WTC11 (cell line): ENCODE results near the gene ZDHHC18. TPM values are rescaled to one million over a fixed set of nuclear protein-coding genes. Genes with fewer than 3 reads are reported as not detected.
"Not testable (repeated sequence)": the region's sequence is repeated elsewhere in the genome, so short reads cannot be mapped to it uniquely, and the experiment has no call there.

Experiments
- ATAC-seq: fragments of 200-7000 bp; cut with Tn5 transposase; 2 replicates; pipeline ENCODE4 v1.10.0; 2021; ENCODE audit warnings: mild to moderate bottlenecking, moderate library complexity
- CTCF ChIA-PET: fragments of 300-600 bp; sonication (Branson Sonifier 250); formaldehyde crosslinking; loops from one replicate; lab custom pipeline; 2021; ENCODE audit warnings: antibody characterized with exemption; lab: Charles Lee
- POLR2A ChIA-PET: fragments of 350-600 bp; sonication (Branson Sonifier 250); formaldehyde crosslinking; loops from one replicate; lab custom pipeline; 2021; ENCODE audit warnings: antibody characterized with exemption; lab: Charles Lee
- DNase-seq: peaks from one replicate; pipeline ENCODE4 v3.0.0; 2021; ENCODE audit warnings: low spot score
- H3K27ac Mint-ChIP-seq: 2 replicates; pipeline ENCODE4 v1.8.0; 2021; ENCODE audit warnings: mixed read lengths
- H3K27me3 Mint-ChIP-seq: 2 replicates; pipeline ENCODE4 v1.8.0; 2021; ENCODE audit warnings: low read depth, mild to moderate bottlenecking, moderate library complexity, mixed read lengths
- H3K36me3 Mint-ChIP-seq: 2 replicates; pipeline ENCODE4 v1.8.0; 2021; ENCODE audit warnings: mixed read lengths
- H3K4me1 Mint-ChIP-seq: 2 replicates; pipeline ENCODE4 v1.8.0; 2022; ENCODE audit warnings: mixed read lengths
- H3K4me3 Mint-ChIP-seq: 2 replicates; pipeline ENCODE4 v1.8.0; 2021; ENCODE audit warnings: mild to moderate bottlenecking, moderate library complexity, mixed read lengths
- H3K9me3 Mint-ChIP-seq: 2 replicates; pipeline ENCODE4 v1.8.0; 2021; ENCODE audit warnings: mixed read lengths
- ATF1 ChIP-seq: sonication (generic); formaldehyde crosslinking; IDR thresholded peaks from 2 replicates; pipeline ENCODE4 v1.8.1; 2023; ENCODE audit warnings: mild to moderate bottlenecking, moderate library complexity, missing genetic modification reagents
- ELF4 ChIP-seq: sonication (generic); formaldehyde crosslinking; IDR thresholded peaks from 2 replicates; pipeline ENCODE4 v1.8.1; 2022; ENCODE audit warnings: low read depth, mild to moderate bottlenecking, moderate library complexity, missing genetic modification reagents
- FOXP1 ChIP-seq: sonication (generic); formaldehyde crosslinking; IDR thresholded peaks from 2 replicates; pipeline ENCODE4 v1.8.0; 2022; ENCODE audit warnings: missing genetic modification reagents, mild to moderate bottlenecking, moderate library complexity, borderline replicate concordance
- GRHL2 ChIP-seq: fragments of 250-450 bp; sonication (Bioruptor Pico); IDR thresholded peaks from 2 replicates; pipeline ENCODE4 v1.8.0; 2022; ENCODE audit warnings: mild to moderate bottlenecking, moderate library complexity; ENCODE audit not compliant: insufficient replicate concordance, severe bottlenecking
- PRRX2 ChIP-seq: fragments of 250-450 bp; sonication (Bioruptor Pico); IDR thresholded peaks from 2 replicates; pipeline ENCODE4 v1.8.0; 2021; ENCODE audit warnings: mild to moderate bottlenecking
- RORB ChIP-seq: fragments of 250-450 bp; sonication (Bioruptor Pico); IDR thresholded peaks from 2 replicates; pipeline ENCODE4 v1.9.0; 2021; ENCODE audit warnings: mild to moderate bottlenecking
- SMAD4 ChIP-seq: sonication (generic); formaldehyde crosslinking; IDR thresholded peaks from 2 replicates; pipeline ENCODE4 v1.8.0; 2022; ENCODE audit warnings: mild to moderate bottlenecking, missing genetic modification reagents
- TEAD4 ChIP-seq: sonication (generic); formaldehyde crosslinking; IDR thresholded peaks from 2 replicates; pipeline ENCODE4 v1.8.0; 2022; ENCODE audit warnings: mild to moderate bottlenecking, missing genetic modification reagents
- total RNA-seq: library from RNA; stranded (reverse); gene quantifications from 3 replicates; pipeline ENCODE4 v1.2.3, GENCODE V29; 2021
- TF ChIP-seq, protein P1 (sequence below): sonication (generic); formaldehyde crosslinking; IDR thresholded peaks from 2 replicates; pipeline ENCODE4 v1.8.1; 2022; ENCODE audit warnings: mild to moderate bottlenecking, moderate library complexity, missing genetic modification reagents
- TF ChIP-seq, protein P2 (sequence below): fragments of 250-450 bp; sonication (Bioruptor Pico); IDR thresholded peaks from 2 replicates; pipeline ENCODE4 v1.8.0; 2021; ENCODE audit warnings: mild to moderate bottlenecking
- TF ChIP-seq, protein P3 (sequence below): fragments of 250-450 bp; sonication (Bioruptor Pico); IDR thresholded peaks from 2 replicates; pipeline ENCODE4 v1.9.0; 2021; ENCODE audit warnings: moderate library complexity, mild to moderate bottlenecking, inconsistent platforms, borderline replicate concordance
- TF ChIP-seq, protein P4 (sequence below): sonication (generic); formaldehyde crosslinking; conservative IDR thresholded peaks from 2 replicates; pipeline ENCODE4 v1.8.1; 2022; ENCODE audit warnings: mild to moderate bottlenecking, missing genetic modification reagents
- TF ChIP-seq, protein P5 (sequence below): sonication (generic); formaldehyde crosslinking; IDR thresholded peaks from 2 replicates; pipeline ENCODE4 v1.8.1; 2022; ENCODE audit warnings: low read depth, mild to moderate bottlenecking, moderate library complexity, missing genetic modification reagents, borderline replicate concordance
- TF ChIP-seq, protein P6 (sequence below): fragments of 250-450 bp; sonication (Bioruptor Pico); IDR thresholded peaks from 2 replicates; pipeline ENCODE4 v1.9.0; 2021; ENCODE audit warnings: mild to moderate bottlenecking
- TF ChIP-seq, protein P7 (sequence below): sonication (generic); formaldehyde crosslinking; IDR thresholded peaks from 2 replicates; pipeline ENCODE4 v1.8.1; 2023; ENCODE audit warnings: mild to moderate bottlenecking, missing genetic modification reagents

The ZDHHC18 gene
- total RNA-seq, 1 experiment from 2014 or later, result 26.5 TPM

DNA sequence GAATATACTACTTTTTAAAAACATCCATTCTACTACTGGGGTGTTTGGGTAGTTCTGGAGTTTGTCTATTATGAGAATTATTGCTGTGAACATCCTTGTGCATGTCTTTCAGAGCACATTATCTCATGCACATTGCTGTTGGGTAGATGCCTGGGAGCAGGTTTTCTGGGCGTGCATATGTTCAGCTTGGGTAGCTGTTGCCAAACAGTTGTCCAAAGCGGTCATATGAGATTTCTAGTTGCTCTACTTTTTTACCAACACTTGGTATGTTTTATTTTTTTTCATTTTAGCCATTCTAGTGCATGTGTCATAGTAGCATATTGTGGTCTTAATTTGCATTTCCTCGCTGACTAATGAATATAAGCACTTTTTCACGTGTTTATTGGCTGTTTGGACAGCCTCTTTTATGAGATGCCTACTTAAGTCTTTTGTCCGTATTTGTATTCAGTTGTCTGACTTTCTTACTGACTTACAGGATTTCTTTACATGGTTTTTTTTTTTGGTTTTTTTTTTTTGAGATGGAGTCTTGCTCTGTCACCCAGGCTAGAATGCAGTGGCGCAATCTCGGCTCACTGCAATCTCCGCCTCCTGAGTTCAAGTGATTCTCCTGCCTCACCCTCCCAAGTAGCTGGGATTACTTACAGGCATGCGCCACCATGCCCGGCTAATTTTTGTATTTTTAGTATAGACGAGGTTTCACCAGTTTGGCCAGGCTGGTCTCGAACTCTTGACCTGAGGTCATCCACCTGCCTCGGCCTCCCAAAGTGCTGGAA is 18.1 kb downstream of the ZDHHC18 start:
- ATAC-seq (no peak), DNase-seq (no peak)
- Mint-ChIP-seq H3K4me3 (no peak overlapping the region), H3K36me3 (peaks cover 18% of the 10 kb centered on the region), H3K27me3 (no peaks in the 10 kb centered on the region), H3K4me1 (no peaks in the 10 kb centered on the region), H3K27ac (no peak overlapping the region), H3K9me3 (no peaks in the 10 kb centered on the region)
- ChIA-PET POLR2A (no interaction called here), CTCF (no interaction called here)
- TF ChIP-seq ATF1 (CRISPR knock-in tag), result no peak
- no peak for TF ChIP-seq FOXP1 (CRISPR knock-in tag)
- no peak for TF ChIP-seq TEAD4 (CRISPR knock-in tag)
- no peak for TF ChIP-seq PRRX2 (CRISPR knock-in tag)
- TF ChIP-seq, protein P1, sequence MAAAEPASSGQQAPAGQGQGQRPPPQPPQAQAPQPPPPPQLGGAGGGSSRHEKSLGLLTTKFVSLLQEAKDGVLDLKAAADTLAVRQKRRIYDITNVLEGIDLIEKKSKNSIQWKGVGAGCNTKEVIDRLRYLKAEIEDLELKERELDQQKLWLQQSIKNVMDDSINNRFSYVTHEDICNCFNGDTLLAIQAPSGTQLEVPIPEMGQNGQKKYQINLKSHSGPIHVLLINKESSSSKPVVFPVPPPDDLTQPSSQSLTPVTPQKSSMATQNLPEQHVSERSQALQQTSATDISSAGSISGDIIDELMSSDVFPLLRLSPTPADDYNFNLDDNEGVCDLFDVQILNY (CRISPR knock-in tag), result no peak
- TF ChIP-seq, protein P2, sequence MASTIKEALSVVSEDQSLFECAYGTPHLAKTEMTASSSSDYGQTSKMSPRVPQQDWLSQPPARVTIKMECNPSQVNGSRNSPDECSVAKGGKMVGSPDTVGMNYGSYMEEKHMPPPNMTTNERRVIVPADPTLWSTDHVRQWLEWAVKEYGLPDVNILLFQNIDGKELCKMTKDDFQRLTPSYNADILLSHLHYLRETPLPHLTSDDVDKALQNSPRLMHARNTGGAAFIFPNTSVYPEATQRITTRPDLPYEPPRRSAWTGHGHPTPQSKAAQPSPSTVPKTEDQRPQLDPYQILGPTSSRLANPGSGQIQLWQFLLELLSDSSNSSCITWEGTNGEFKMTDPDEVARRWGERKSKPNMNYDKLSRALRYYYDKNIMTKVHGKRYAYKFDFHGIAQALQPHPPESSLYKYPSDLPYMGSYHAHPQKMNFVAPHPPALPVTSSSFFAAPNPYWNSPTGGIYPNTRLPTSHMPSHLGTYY (CRISPR knock-in tag), result no peak
- TF ChIP-seq, all 79 proteins: peak for 0

DNA sequence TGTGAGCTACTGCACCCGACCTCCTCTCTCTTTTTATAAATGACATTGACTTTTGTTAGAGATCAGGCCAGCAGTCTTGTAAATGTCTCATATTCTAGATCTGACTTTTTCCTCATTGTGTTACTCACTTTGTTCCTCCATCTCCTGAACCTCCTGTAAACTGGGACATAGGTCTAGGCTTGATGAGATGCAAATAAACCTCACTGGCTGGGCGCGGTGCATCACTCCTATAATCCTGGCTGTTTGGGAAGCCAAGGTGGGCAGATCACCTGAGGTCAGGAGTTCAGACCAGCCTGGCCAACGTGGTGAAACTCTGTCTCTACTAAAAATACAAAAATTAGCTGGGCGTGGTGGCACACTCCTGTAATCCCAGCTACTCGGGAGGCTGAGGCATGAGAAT is 21.3 kb downstream of the ZDHHC18 start:
- H3K4me3 Mint-ChIP-seq, H3K27me3 Mint-ChIP-seq, POLR2A ChIA-PET, ATAC-seq, H3K9me3 Mint-ChIP-seq, DNase-seq, H3K4me1 Mint-ChIP-seq, CTCF ChIA-PET, H3K27ac Mint-ChIP-seq: not testable (repeated sequence)
- peaks cover 39% of the 10 kb centered on the region for H3K36me3 Mint-ChIP-seq

DNA sequence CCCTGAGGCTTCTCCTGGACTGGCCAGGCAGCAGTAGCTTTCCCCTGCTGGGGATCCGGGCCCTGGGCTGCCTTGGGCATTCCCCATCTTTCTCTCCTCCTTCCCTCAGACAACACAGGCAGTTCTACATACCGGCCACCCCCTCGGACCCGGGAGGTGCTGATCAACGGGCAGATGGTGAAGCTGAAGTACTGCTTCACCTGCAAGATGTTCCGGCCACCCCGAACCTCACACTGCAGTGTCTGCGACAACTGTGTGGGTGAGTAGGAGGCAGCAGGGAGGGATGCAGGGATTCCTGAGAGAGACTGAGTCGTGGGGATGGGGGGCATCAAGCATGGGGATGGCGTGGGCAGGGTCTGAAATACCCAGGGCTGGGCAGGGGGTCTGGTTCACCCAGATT is 22.0 kb downstream of the ZDHHC18 start:
- Mint-ChIP-seq H3K36me3 (peaks cover 42% of the 10 kb centered on the region), H3K4me3 (no peak overlapping the region), H3K27me3 (no peaks in the 10 kb centered on the region), H3K9me3 (no peaks in the 10 kb centered on the region), H3K27ac (no peak overlapping the region), H3K4me1 (0 out of 2 replicates have a peak, but pooled peaks cover 4% of the 10 kb centered on the region)
- CTCF ChIA-PET, result interaction anchor here (1.2 to 1.5 kb wide), 2 partner anchors 10 to 30 kb away, joined by 3 to 4 read pairs; no protein-coding TSS in a partner anchor
- DNase-seq, result no peak
- ATAC-seq, result no peak
- TF ChIP-seq RORB (CRISPR knock-in tag), result no peak
- TF ChIP-seq, all 79 proteins: peak for 0
- POLR2A ChIA-PET, result no interaction called here

DNA sequence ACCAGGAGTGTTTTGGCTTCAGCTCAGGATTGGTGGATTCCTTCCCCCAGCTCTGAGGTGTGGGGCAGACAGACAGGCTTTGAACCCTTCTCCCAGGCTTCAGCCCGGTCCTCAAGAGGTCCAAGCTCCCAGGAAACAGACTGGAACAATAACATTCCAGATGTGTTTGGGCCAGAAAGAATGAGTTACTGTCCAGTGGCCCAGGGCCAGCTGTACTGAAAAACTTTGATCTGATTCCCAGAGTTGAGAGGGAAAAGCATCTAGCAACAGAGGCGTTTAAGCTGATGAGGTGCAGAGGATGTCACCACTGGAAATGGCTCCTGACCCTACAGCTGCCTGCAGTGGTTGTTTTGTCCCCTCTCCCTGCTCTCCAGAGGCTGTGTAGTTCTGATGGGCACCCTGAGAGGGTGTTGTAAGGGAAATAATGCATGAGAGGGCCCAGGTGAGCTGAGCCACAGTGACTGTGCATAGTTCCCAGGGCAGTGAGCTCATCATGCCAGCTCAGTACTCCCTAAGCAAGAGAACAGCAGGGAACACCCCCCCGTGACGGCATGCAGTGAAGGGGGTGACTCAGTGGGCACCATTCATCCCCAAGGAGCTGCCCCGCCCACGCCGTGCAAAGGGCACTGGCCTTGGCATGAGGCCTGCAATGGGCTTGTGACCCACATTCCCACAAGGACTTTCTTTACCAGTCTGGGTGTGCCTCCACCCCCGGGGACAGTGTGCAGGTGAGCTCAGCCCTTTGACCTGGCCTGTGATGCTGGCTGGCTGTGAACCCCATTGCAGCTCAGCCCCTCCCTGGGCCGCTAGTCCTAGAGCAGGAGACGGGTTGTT is 22.7 kb downstream of the ZDHHC18 start:
- DNase-seq (no peak), ATAC-seq (no peak)
- POLR2A ChIA-PET, result no interaction called here
- H3K27me3 Mint-ChIP-seq, result no peaks in the 10 kb centered on the region
- H3K27ac Mint-ChIP-seq, result no peak overlapping the region
- H3K36me3 Mint-ChIP-seq, result peaks cover 47% of the 10 kb centered on the region
- 0 out of 2 replicates have a peak, but pooled peaks cover 4% of the 10 kb centered on the region for H3K4me1 Mint-ChIP-seq
- H3K4me3 Mint-ChIP-seq, result no peak overlapping the region
- CTCF ChIA-PET, result interaction anchor here (1.0 to 1.5 kb wide), 4 partner anchors 9 to 30 kb away, joined by 3 to 4 read pairs (median 3); no protein-coding TSS in a partner anchor
- no peaks in the 10 kb centered on the region for H3K9me3 Mint-ChIP-seq
- no peak for TF ChIP-seq SMAD4 (CRISPR knock-in tag)
- TF ChIP-seq, protein P3, sequence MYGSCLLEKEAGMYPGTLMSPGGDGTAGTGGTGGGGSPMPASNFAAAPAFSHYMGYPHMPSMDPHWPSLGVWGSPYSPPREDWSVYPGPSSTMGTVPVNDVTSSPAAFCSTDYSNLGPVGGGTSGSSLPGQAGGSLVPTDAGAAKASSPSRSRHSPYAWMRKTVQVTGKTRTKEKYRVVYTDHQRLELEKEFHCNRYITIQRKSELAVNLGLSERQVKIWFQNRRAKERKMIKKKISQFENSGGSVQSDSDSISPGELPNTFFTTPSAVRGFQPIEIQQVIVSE (CRISPR knock-in tag), result no peak
- TF ChIP-seq, protein P4, sequence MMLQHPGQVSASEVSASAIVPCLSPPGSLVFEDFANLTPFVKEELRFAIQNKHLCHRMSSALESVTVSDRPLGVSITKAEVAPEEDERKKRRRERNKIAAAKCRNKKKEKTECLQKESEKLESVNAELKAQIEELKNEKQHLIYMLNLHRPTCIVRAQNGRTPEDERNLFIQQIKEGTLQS, result no peak
- TF ChIP-seq, protein P5, sequence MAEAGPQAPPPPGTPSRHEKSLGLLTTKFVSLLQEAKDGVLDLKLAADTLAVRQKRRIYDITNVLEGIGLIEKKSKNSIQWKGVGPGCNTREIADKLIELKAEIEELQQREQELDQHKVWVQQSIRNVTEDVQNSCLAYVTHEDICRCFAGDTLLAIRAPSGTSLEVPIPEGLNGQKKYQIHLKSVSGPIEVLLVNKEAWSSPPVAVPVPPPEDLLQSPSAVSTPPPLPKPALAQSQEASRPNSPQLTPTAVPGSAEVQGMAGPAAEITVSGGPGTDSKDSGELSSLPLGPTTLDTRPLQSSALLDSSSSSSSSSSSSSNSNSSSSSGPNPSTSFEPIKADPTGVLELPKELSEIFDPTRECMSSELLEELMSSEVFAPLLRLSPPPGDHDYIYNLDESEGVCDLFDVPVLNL, result no peak
- TF ChIP-seq, protein P6, sequence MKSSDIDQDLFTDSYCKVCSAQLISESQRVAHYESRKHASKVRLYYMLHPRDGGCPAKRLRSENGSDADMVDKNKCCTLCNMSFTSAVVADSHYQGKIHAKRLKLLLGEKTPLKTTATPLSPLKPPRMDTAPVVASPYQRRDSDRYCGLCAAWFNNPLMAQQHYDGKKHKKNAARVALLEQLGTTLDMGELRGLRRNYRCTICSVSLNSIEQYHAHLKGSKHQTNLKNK (CRISPR knock-in tag), result no peak
- TF ChIP-seq, protein P7, sequence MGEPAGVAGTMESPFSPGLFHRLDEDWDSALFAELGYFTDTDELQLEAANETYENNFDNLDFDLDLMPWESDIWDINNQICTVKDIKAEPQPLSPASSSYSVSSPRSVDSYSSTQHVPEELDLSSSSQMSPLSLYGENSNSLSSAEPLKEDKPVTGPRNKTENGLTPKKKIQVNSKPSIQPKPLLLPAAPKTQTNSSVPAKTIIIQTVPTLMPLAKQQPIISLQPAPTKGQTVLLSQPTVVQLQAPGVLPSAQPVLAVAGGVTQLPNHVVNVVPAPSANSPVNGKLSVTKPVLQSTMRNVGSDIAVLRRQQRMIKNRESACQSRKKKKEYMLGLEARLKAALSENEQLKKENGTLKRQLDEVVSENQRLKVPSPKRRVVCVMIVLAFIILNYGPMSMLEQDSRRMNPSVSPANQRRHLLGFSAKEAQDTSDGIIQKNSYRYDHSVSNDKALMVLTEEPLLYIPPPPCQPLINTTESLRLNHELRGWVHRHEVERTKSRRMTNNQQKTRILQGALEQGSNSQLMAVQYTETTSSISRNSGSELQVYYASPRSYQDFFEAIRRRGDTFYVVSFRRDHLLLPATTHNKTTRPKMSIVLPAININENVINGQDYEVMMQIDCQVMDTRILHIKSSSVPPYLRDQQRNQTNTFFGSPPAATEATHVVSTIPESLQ (CRISPR knock-in tag), result no peak
- no peak for TF ChIP-seq GRHL2 (CRISPR knock-in tag)
- TF ChIP-seq ELF4 (CRISPR knock-in tag), result no peak
